GM18517 (cell line): ENCODE measurements around the gene MTSS2.

Experiments used
- ATAC-seq: cut with Tn5 transposase; IDR thresholded peaks from one replicate; pipeline ENCODE4 v1.9.1; 2021; ENCODE audit warnings: mild to moderate bottlenecking, moderate library complexity; ENCODE audit not compliant: unreplicated experiment

MTSS2 gene

DNA sequence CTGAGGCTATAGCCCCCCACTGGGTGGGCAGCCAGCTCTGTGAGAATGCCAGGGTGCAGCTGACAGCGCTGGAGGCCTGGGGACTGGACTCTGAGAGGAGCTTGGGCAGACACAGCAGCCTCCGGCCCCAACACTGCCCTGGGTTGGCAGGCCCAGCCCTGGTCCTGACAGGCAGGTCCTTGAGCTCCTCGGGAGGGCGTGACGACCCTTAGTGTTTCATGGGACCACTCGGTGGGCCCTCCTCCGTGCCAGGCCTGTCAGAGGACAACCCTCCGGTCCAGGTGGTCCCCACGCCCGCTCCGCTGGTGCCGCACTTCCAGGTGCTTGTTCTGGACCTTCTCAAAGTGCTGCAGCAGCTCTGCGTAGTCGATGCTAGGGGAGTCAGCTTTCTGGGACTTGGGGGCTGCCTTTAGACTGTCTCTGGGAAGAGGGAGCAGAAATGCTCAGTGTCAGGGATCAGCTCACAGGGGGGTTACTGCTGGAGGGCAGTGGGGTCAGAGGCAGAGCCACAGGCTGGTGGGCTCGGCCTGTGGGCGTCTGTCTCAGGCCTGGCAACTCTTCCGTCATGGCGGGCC is 1.9 kb upstream of the MTSS2 start:
- no peak for ATAC-seq

GRCh38 chr16:70687102-70687511 is 1.3 kb upstream of the MTSS2 start:
- no peak for ATAC-seq

DNA sequence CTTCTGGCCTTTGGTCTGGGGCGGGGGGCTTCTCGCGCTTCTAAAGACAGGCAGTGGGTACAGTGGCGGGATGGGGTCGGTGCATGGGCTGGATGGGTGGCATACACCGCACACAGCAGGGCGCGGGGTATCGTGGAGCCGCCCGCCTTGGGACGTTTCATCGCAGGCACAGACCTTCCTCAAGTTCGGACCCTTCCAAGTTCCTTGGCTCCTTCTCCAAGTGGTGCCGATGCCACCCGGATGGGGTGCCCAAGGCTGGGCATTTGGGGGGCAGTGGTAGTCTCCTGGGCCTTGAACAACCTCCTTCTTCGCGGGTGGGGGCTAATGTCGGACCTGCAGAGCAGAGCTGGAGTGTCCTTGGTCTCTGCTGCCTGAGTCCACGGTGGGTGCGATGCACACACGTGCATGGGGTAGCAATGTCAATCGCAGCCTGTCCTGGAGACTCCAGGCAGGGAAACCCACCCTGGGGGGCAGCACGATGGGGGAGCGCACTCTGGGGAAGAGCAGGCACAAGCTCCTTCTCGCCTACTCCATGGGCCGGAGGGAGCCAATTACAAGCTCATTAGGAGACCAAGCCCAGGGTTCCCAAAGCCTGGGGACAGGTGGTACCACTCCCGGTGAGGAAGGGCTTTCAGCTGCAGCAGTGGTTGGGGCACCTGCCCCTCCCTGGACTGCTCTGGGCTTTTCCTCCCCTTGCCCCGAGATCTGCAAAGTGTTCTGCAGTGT is 686 bp upstream of the MTSS2 start:
- no peak for ATAC-seq

- no peak for ATAC-seq
These were observed 554 bp downstream of the MTSS2 start for GRCh38 chr16:70685061-70685937.

GRCh38 chr16:70684146-70685060 is 1.4 kb downstream of the MTSS2 start:
- ATAC-seq: no peak

DNA sequence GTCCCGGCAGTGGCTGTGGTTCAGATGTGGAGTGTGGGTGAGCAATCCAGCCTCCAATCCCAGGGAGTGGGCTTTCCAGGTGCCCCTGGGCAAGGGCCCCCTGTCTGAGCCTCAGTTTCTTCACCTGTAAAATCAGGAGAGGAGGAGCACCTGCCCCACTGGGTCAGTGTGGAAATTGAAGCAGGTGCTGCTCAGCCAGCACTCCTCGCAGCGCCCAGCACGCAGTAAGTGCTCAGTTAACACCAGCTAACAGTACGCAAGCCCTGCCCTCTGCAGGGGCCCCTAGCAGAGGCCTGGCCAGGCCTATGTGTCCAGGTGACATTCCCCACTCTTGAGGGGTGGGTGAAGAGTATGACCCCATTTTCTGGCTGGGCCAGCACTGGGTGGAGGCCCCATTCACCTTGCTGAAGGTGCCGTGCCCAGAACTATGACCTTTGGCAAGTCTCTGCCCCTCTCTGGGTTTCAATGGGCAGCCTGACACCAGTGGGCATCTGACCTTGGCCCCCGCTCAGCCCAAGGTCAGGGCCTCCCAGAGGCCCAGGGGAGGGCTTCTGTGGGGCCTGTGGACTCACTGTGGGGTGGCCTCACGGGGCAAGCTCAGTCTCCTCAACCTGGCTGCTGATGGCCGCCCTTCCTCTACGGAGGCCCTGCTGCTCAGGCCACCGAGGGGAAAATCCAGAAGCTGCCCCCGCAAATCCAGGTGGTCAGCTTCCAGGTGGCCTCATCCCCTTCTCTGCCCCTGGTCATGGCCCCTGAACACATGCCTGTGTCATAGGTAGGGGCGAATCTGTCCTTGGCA is 2.5 kb downstream of the MTSS2 start:
- ATAC-seq: no peak

DNA sequence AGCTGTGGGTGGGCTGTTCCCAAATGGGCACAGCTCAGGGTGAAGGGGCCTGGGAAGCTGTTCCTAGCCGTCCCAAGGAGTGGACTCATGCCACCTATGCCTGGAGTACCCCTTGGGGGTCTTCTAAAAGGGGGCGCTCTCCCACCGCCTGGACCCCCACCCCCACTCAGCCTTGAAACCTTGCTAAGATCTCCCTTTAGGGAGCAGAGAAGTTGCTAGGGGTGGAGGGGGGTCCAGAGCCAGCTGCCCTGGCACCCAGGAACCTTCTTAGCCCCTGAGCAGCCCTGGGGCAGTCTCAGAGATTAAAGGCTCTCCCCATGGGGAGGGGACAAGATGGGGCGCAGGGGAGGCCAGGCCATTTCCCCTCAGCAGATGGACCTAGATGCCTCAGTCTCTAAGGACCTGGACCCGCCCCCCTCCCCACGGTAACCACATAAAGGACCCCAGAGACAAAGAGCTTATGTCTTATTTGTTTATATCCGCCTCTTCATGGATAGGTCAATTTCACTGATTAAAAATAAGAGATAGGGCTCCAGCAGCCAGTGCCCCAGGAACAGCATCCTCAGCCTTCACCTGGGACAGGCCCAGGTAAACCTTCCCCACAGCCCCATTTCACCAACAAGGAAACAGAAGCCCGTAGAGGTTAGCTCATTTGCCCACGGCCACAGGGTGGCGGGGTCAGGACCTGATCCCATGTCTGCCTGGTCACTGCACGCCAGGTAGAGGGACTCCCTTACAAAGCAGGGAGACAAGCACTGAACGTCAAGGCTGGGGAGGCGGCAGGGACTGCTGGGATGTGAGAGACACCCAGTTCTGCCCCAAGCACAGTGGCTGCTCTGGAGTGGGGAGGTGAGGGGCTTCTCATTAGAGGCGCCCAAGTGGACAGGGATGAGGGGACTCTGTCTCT is 3.4 kb downstream of the MTSS2 start:
- no peak for ATAC-seq

DNA sequence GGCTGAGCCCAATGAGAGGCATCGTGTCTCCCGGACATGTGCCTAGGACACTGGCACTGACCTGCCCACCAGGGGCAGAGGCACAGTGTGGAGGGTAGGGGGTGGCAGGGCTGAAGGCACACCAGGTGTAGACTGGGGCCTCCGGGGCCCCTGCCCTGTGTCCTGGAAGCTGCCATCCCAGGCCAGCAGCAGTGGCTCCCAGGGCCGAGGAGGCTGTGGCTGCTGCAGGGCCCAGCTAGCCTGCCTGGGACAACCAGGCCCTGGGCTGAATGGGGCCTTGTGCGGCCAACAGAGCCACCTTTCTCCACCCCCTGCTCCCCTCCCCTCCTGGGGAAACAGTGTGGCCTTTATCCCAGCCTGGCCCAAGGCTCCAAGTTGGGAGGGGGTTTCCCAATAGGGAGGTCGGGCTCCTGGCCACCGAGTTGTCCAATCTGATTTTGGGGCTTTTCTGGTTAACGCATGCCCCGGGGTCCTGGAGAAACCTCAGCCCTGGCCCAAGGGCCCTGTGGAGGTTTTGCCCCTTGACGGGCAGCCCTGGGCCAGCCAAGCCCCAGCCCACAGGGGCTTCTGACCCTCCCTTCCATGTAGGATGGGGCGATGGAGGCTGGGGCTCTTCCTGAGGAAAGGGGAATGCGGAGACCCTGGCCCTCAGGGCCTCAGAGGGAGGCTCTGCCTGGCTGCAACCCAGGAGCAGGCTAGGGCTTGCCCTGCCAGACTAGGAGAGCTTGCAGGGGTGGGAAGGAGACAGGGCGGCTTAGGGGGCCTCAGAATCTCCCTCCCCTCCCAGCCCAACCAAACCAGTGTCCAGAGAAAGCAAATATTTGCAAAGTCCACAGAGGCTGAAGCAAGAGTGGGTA is 4.2 kb downstream of the MTSS2 start:
- ATAC-seq: no peak

GRCh38 chr16:70680495-70681381 is 5.1 kb downstream of the MTSS2 start:
- ATAC-seq: no peak

DNA sequence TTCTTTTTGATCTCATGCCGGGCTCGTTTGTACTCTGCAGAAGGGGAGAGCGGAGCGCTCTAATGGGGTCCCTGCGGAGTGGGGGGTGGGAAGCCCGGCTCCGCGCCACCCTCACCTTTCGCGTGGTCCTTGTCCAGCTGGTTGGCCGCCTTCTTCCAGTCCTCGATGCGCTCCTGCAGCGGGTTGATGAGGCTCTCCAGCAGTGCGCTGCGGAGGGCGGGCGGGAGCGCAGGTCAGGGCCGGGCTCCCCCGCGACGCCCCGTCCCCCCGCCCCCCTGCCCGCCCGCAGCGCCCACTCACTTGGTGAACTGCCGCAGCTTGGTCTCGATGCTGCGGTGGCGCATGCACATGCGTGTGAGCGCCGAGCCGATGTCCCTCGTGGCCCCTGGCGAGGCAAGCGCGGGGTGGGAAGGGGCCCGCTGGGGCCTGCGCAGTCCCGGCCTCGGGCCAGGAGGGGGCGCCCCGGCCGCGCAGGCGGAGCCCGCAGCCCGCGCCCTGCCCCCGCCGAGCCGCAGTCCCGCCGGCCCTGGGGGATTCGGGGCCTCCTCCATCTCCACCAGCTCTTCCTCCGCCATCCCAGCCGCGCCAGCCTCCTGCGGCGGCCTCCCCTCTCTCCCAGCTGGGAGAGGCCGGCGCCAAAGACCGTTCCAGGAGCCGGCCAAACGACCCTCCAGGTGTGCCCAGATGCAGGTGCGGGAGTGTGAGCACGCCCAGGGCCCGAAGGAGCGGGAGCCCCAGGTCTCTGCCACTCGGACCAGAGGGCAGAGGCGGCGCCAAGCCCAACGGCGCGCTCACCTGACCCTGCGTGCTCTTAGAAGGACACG is 6.0 kb downstream of the MTSS2 start:
- no peak for ATAC-seq

DNA sequence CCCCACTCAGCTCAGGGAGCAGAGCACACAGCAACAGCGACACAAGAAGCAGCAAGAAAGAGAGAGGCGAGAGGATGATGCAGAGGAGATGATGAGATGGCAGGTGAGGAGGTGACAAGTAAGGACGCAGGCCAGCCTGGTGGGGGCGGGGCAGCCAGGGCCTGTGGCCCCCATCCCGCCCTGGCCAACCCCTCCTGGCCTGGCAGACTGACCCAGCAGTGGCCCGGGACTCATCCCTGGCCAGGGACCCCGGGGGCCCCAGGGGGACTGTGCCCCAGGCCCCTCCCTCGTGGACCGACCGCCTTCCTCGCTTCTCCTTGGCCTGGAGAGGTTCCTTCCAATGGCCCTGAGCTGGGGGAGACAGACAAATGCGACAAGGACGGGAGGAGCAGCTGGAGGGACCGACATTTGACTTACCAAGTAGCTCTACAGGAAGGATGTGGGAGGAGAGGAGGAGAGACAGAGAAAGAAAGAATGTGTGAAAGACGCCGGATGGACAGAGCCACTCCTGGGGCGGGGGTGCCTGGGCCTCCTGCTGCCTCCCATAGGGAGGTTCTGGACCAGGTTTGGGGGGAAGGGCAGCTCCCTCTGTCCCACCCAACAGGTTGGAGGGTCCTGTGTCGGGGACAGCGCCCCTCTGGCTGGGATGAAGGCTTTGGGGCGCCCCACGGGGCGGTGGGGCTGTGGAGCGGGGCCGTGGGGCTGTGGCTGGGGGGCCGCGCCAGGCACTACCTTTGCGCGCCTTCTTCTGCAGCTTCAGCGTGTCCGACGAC is 6.8 kb downstream of the MTSS2 start:
- ATAC-seq: no peak

- no peak for ATAC-seq
These were observed 7.5 kb downstream of the MTSS2 start for GRCh38 chr16:70678121-70678897.

DNA sequence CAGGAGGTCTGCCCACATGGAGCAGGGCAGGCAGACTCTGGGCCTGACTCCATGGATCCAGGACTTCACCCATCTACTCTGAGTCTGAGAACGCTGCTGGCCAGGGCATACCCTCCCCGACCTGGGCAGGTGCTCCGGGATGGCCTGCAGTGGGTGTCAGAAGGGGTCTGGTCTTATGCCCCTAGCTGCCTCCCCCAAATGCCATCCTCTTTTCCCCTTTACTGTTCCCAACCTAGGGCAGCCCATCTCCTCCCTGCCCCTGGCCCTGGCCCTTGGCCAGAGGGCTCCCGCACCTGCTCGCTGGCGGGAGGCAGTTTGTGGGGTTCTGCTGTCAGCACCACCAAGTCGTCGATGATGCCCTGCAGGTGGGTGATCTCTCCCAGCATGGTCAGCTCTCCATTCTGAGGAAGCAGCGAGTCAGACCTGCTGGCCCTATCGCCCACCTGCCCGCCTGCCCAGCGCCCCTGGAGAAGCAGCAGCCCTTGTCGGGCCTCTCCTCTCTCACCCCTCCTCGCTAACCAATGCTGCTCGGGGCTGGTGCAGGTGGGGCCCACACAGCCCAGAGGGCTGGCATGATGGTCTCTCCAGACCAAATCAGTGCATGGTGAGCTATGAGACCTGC is 8.2 kb downstream of the MTSS2 start:
- ATAC-seq: no peak
